Right cardiac atrium (tissue), 5 donors: ENCODE data around the gene GPR173. TPM values are rescaled to one million over a fixed set of nuclear protein-coding genes. Genes with fewer than 3 reads are reported as not detected.
A peak's percentile ranks its signal among the peaks of the same experiment; 100 is the strongest.

Source experiments
- ATAC-seq, 2 donors: fragments of 200-7000 bp; cut with Tn5 transposase; one replicate each; pipeline versions ENCODE4 v1.8.0 to v1.9.1; 2020; ENCODE audit warnings: moderate library complexity in 2 of 2, mild to moderate bottlenecking in 1 of 2
- DNase-seq, 3 donors: peaks; one replicate each; pipeline ENCODE4 v3.0.0-alpha.2; 2020
- H3K27ac ChIP-seq: one replicate; pipeline ENCODE4 v1.5.1; 2013; ENCODE audit warnings: mild to moderate bottlenecking, low read length, control low read depth, moderate library complexity
- H3K27me3 ChIP-seq: one replicate; pipeline ENCODE4 v1.6.1; 2013; ENCODE audit not compliant: control insufficient read depth, insufficient read depth
- H3K4me1 ChIP-seq: one replicate; pipeline ENCODE4 v1.6.1; 2013; ENCODE audit warnings: low read length; ENCODE audit not compliant: control insufficient read depth, insufficient read depth
- H3K4me3 ChIP-seq: one replicate; pipeline ENCODE4 v1.5.1; 2013; ENCODE audit warnings: low read length, control low read depth
- H3K9me3 ChIP-seq: one replicate; pipeline ENCODE4 v1.6.1; 2013; ENCODE audit warnings: low read length; ENCODE audit not compliant: control insufficient read depth
- WGBS: extraction: QIAGEN DNeasy Blood & Tissue Kit; methylation state at CpG from one replicate; pipeline ENCODE4 v1.1.7; 2013; 5-methylcytosine and 5-hydroxymethylcytosine counted together
- intact Hi-C, 4 donors: fragments of 100-400 bp; cut with DNase I; formaldehyde crosslinking; loops; one replicate each; pipeline versions ENCODE4 v1.11.0 to v1.14.0; 2022 to 2023
- polyA plus RNA-seq: library from polyadenylated mRNA; stranded (reverse); fragments of 200-250 nt; gene quantifications from one replicate; pipeline ENCODE4 v1.2.3, GENCODE V29; 2013
- total RNA-seq, 4 donors: library from RNA; stranded (reverse); fragmentation: NEBNext Ultra II Directional; extraction: Animal tissue kit (Norgen Biotek cat#: 25700); gene quantifications; one replicate each; pipeline ENCODE4 v1.2.1, GENCODE V29; 2021
- donor health status: healthy with polysubstance abuse.
- donor health status: DM: no; HTN: yes; CAD: no.
- donor health status: DM: no; HTN: no; CAD: no.
- donor health status: DM: no; HTN: yes; CAD: no; lungs with severe emphysema.
- donor health status: DM: yes; HTN: yes; CAD: no.

GPR173 gene
- total and polyA plus RNA-seq, 5 donors: 1.00 to 2.9 (median 2.5) TPM

DNA sequence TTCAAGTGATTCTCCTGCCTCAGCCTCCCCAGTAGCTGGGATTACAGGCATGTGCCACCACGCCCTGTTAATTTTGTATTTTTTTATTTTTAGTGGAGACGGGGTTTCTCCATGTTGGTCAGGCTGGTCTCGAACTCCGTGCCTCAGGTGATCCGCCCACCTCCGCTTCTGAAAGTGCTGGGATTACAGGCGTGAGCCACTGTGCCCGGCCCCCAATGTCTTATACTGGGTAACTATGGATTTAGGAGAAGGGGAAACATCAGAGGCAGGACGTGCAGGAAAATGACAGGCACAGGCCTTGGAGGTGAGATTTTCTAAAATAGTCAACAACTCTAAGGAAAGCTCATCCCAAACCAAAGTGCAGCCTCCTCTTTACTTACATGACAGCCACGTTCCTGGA, 22.5 kb downstream of the GPR173 start:
- ATAC-seq (no peak), DNase-seq (no peak)
- H3K27me3 ChIP-seq: no peaks in the 10 kb centered on the region
- H3K27ac ChIP-seq: no peak overlapping the region
- WGBS: 83% methylated on average over 10 of the region's 10 CpGs
- intact Hi-C loops: no loop called here
- H3K4me3 ChIP-seq: no peak overlapping the region
- no peaks in the 10 kb centered on the region for H3K4me1 ChIP-seq
- no peaks in the 10 kb centered on the region for H3K9me3 ChIP-seq

DNA sequence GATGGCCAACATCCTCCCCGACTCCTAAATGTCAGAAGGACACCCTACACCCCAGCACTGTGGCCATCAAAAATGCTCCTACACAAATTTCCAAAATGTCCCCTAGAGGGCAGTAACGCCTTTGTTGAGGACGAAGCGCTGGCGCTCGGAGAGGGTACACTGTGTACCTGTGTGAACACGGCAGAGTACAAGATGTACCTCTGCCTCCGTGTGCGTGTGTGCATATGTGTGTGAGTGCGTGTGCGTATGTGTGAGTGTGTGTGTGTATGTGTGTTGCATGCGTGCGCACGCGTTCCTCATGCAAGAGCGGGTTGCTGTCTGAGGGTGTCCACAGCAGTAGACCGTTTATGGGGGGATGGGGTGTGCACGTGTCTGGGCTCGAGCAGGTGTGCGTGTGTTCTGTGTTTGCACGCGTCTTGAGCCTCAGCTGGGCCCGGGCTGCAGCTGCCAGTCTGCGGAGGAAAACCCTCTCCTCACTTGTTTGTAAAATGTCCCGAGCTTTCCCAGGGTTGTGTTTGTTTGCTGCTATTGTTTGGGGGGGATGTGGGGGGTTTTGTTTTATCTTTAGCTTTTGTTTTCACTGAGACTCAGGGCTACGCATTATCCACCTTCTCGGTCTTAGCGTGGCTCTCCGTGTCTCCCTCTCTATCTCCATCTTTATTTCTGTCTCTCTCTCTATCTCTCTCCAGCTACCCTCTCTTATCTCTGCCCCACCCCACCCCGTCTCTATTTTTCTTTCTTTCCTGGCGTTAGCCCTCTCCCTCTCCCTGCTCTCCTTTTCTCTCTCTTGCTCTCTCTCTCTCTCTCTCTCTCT, 23.2 kb downstream of the GPR173 start:
- peak overlapping the region; percentile 23 for H3K4me3 ChIP-seq
- peak; percentile 67 to 90 (median 75) for DNase-seq
- intact Hi-C loops: loop anchor here in 1 of 4 donors (2.0 kb wide), 1 partner anchor 17 kb away; no protein-coding TSS in a partner anchor
- H3K4me1 ChIP-seq: no peaks in the 10 kb centered on the region
- H3K9me3 ChIP-seq: no peaks in the 10 kb centered on the region
- H3K27me3 ChIP-seq: no peaks in the 10 kb centered on the region
- ATAC-seq: peak; percentile 87 to 94
- WGBS: 2% methylated on average over 31 of the region's 31 CpGs
- peak overlapping the region; percentile 92 for H3K27ac ChIP-seq

DNA sequence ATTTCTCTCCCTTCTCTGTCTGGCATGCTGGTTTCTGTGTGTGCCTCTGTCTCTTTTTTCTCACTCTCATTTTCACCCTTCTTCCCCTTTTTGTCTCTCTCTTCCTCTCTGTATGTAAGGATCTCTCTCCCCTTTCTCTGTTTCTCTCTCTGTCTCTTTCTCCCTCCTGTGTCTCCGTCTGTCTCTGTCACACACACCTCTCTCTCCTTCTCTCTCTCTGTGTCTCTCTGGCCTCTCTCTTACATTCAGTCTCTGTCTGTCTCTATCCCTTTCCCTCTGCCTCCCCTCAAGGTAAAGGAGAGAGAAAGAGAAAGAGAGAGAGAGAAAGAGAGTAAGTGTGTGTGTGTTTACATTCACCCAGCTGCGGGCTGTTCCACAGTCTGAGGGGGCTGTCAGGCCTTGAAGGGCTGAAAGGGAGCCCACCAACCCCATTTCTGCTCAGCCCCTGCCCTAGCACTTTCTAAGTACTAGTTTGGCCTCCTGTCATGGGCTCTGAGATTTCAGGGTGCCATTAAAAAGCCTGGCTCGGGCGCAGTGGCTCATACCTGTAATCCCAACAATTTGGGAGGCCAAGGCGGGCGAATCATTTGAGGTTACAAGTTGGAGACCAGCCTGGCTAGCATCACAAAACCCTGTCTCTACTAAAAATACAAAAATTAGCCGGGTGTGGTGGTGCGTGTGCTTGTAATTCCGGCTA, 24.0 kb downstream of the GPR173 start:
- no peaks in the 10 kb centered on the region for H3K4me1 ChIP-seq
- no peaks in the 10 kb centered on the region for H3K9me3 ChIP-seq
- intact Hi-C loops: loop anchor here in 1 of 4 donors (2.0 kb wide), 1 partner anchor 16 kb away; no protein-coding TSS in a partner anchor
- H3K4me3 ChIP-seq: peak overlapping the region; percentile 23
- no peak for DNase-seq
- H3K27me3 ChIP-seq: no peaks in the 10 kb centered on the region
- no peak for ATAC-seq
- WGBS: 71% methylated on average over 9 of the region's 9 CpGs
- peak overlapping the region; percentile 92 for H3K27ac ChIP-seq

- no peak for ATAC-seq
- Histone ChIP-seq H3K9me3 (no peaks in the 10 kb centered on the region), H3K4me1 (no peaks in the 10 kb centered on the region), H3K27ac (peak overlapping the region; percentile 45), H3K4me3 (no peak overlapping the region), H3K27me3 (no peaks in the 10 kb centered on the region)
- intact Hi-C loops: loop anchor here in 1 of 4 donors (2.0 kb wide), 1 partner anchor 16 kb away; no protein-coding TSS in a partner anchor
- DNase-seq: no peak
- WGBS: 55% methylated on average over 6 of the region's 6 CpGs
Measured at GRCh38 chrX:53073115-53073586, 24.6 kb downstream of the GPR173 start.

DNA sequence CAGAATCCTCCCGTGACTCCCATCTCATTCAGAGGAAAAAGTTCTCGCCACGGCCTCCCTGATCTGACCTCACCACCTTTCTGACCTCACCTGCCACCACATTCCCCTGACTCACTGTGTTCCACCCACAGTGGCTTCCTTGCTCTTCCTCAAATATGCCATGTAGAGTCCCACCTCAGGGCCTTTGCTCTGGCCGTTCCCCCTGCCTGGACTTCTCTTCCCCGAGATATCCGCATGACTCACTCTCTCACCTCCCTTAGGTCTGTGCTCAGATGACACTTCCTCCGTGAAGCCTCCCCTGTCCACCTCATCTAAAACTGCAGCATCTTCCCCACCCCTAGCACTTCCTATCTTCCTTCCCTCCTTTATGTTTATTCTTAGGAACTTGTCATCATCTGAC, 26.4 kb downstream of the GPR173 start:
- Histone ChIP-seq H3K4me1 (no peaks in the 10 kb centered on the region), H3K27ac (no peak overlapping the region), H3K9me3 (no peaks in the 10 kb centered on the region), H3K27me3 (no peaks in the 10 kb centered on the region), H3K4me3 (no peak overlapping the region)
- no peak for ATAC-seq
- no peak for DNase-seq
- WGBS: 80% methylated on average over 7 of the region's 7 CpGs
- intact Hi-C loops: no loop called here

DNA sequence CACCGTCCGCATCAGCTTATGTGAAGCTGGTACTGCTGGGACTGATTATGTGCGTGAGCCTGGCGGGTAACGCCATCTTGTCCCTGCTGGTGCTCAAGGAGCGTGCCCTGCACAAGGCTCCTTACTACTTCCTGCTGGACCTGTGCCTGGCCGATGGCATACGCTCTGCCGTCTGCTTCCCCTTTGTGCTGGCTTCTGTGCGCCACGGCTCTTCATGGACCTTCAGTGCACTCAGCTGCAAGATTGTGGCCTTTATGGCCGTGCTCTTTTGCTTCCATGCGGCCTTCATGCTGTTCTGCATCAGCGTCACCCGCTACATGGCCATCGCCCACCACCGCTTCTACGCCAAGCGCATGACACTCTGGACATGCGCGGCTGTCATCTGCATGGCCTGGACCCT, 28.1 kb downstream of the GPR173 start:
- no peaks in the 10 kb centered on the region for H3K9me3 ChIP-seq
- intact Hi-C loops: no loop called here
- ATAC-seq (no peak), DNase-seq (no peak)
- H3K4me1 ChIP-seq: no peaks in the 10 kb centered on the region
- H3K27ac ChIP-seq: no peak overlapping the region
- no peak overlapping the region for H3K4me3 ChIP-seq
- H3K27me3 ChIP-seq: no peaks in the 10 kb centered on the region
- WGBS: 97% methylated on average over 21 of the region's 21 CpGs

DNA sequence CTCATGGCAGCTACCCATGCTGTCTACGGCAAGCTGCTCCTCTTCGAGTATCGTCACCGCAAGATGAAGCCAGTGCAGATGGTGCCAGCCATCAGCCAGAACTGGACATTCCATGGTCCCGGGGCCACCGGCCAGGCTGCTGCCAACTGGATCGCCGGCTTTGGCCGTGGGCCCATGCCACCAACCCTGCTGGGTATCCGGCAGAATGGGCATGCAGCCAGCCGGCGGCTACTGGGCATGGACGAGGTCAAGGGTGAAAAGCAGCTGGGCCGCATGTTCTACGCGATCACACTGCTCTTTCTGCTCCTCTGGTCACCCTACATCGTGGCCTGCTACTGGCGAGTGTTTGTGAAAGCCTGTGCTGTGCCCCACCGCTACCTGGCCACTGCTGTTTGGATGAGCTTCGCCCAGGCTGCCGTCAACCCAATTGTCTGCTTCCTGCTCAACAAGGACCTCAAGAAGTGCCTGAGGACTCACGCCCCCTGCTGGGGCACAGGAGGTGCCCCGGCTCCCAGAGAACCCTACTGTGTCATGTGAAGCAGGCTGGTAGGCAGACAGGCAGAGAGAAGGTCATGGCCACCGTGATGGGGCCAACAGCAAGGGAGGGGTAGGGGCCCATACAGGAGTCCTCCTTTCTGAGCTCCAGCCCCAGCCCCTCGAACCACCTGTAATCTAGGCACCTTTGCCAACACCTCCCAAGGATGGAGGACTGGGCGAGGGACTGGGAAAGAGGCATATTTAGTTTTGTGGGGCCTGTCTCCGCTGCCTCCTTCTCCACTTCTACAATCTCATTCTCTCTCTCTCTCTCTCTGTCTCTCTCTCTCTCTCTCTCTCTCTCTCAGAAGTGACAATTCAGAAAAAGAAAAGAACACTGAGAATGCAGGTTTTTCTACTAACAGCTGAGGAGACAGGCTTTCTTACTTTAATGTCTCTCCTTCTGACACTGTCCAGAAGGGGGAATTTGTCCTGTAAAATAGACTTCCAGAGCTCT, 28.9 kb downstream of the GPR173 start:
- intact Hi-C loops: no loop called here
- Histone ChIP-seq H3K4me3 (no peak overlapping the region), H3K27ac (no peak overlapping the region), H3K9me3 (no peaks in the 10 kb centered on the region), H3K27me3 (no peaks in the 10 kb centered on the region), H3K4me1 (no peaks in the 10 kb centered on the region)
- 93% methylated on average over 27 of the region's 27 CpGs for WGBS
- ATAC-seq (no peak), DNase-seq (peak in 2 of 3 donors; percentile 46 to 64)

DNA sequence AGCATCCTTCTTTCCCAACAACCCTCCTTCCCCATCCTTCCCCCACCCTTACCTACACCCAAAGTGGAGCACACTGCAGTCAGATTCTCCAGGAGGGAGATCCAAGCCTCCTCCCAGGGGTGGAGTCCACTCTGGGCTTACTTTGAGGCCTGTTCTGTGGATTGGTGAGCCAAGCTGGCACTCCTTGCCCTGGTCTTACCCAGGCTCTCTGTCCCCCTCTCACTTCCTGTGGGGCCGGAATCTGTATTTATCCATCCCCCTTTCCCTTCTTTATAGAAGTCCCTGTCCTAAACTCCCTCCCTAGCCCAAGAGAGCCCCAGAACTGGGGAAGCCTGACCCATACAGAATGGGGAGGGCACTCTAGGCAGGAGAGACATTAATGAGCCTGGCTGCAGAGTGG, 30.4 kb downstream of the GPR173 start:
- 78% methylated on average over 1 of the region's 1 CpG for WGBS
- intact Hi-C loops: no loop called here
- Histone ChIP-seq H3K9me3 (no peaks in the 10 kb centered on the region), H3K4me3 (no peak overlapping the region), H3K27me3 (no peaks in the 10 kb centered on the region), H3K27ac (no peak overlapping the region), H3K4me1 (no peaks in the 10 kb centered on the region)
- no peak for DNase-seq
- ATAC-seq: no peak

GRCh38 chrX:53080628-53081580, 32.3 kb downstream of the GPR173 start:
- peak overlapping the region; percentile 40 for H3K4me3 ChIP-seq
- no peaks in the 10 kb centered on the region for H3K9me3 ChIP-seq
- DNase-seq: peak in 2 of 3 donors; percentile 61 to 71
- no peaks in the 10 kb centered on the region for H3K27me3 ChIP-seq
- H3K4me1 ChIP-seq: no peaks in the 10 kb centered on the region
- intact Hi-C loops: no loop called here
- H3K27ac ChIP-seq: peak overlapping the region; percentile 75
- WGBS: 18% methylated on average over 17 of the region's 17 CpGs
- no peak for ATAC-seq
